HCT116 (cell line): Measurements from ENCODE around the gene TES. TPM values are rescaled to one million over a fixed set of nuclear protein-coding genes. Genes with fewer than 3 reads are reported as not detected.

Experiments
- ATAC-seq: fragments of 200-7000 bp; cut with Tn5 transposase; 2 replicates; pipeline ENCODE4 v1.9.1; 2020; ENCODE audit warnings: mild to moderate bottlenecking, moderate library complexity
- Bru-seq: library from RNA; stranded (reverse); fragments of 400-500 nt; gene quantifications from one replicate; lab custom pipeline; 2021; lab: Mats Ljungman, UMichigan
- BruChase-seq, 2 experiments: library from RNA; stranded (reverse); fragments of 400-500 nt; gene quantifications; one replicate each; lab custom pipeline; 2021; lab: Mats Ljungman, UMichigan
- BruUV-seq: library from RNA; stranded (reverse); fragments of 400-500 nt; replicated peaks from 2 replicates; lab custom pipeline; 2021; lab: Mats Ljungman, UMichigan
- CTCF ChIA-PET: fragments of 300-600 bp; sonication (Branson Sonifier 250); formaldehyde crosslinking; loops from one replicate; lab custom pipeline; 2021; ENCODE audit warnings: antibody characterized with exemption; lab: Charles Lee
- POLR2A ChIA-PET: fragments of 300-600, 350-600 bp; sonication (Branson Sonifier 250); formaldehyde crosslinking; loops from one replicate; lab custom pipeline; 2021; ENCODE audit warnings: antibody characterized with exemption; lab: Charles Lee
- RAD21 ChIA-PET, 2 experiments: fragments of 300-600 bp; sonication (Branson Sonifier 250); formaldehyde crosslinking; loops; one replicate each; lab custom pipeline; 2023; ENCODE audit warnings: low total read pairs in 2 of 2; ENCODE audit not compliant: uncharacterized antibody in 2 of 2, unreplicated experiment in 2 of 2, low non-redundant PET in 1 of 2; lab: Charles Lee
- DNase-seq: peaks from one replicate; pipeline ENCODE4 v3.0.0-alpha.2; 2010; ENCODE audit warnings: low read depth, low spot score
- H2AFZ ChIP-seq: fragments of 200-600 bp; shearing (Covaris generic), sonication (generic); 2 replicates; pipeline ENCODE4 v1.6.1; 2017; ENCODE audit warnings: low read depth, mixed run types, mixed read lengths, antibody characterized with exemption, low read length; ENCODE audit not compliant: poor library complexity, severe bottlenecking
- H3K27ac ChIP-seq: 2 replicates; pipeline ENCODE4 v1.5.1; 2012; ENCODE audit warnings: low read depth, low read length
- H3K27me3 ChIP-seq: fragments of 200-600 bp; sonication (generic); 2 replicates; pipeline ENCODE4 v1.6.1; 2016; ENCODE audit warnings: mixed run types, low read length, mixed read lengths; ENCODE audit not compliant: insufficient read depth
- H3K36me3 ChIP-seq, 2 experiments: fragments of 200-500 bp in 1 of 2; fragments of 200-600 bp in 1 of 2; sonication (Bioruptor generic) in 1 of 2; sonication (generic) in 1 of 2; 2 replicates each; pipeline versions ENCODE4 v1.5.1 to v1.6.1; 2014 to 2016; ENCODE audit warnings: low read length in 2 of 2, inconsistent platforms in 1 of 2, mixed read lengths in 1 of 2, mixed run types in 1 of 2; ENCODE audit not compliant: insufficient read depth in 2 of 2, control insufficient read depth in 1 of 2
- H3K4me1 ChIP-seq, 2 experiments: fragments of 200-600 bp in 1 of 2; sonication (generic) in 1 of 2; 2 replicates each; pipeline versions ENCODE4 v1.5.1 to v1.6.1; 2012 to 2017; ENCODE audit warnings: low read length in 2 of 2, inconsistent platforms in 1 of 2, mild to moderate bottlenecking in 1 of 2, mixed read lengths in 1 of 2, mixed run types in 1 of 2, moderate library complexity in 1 of 2; ENCODE audit not compliant: insufficient read depth in 2 of 2, control insufficient read depth in 1 of 2
- H3K4me2 ChIP-seq: fragments of 200-600 bp; sonication (generic); 2 replicates; pipeline ENCODE4 v1.6.1; 2017; ENCODE audit warnings: mixed run types, low read length, mixed read lengths
- H3K4me3 ChIP-seq, 2 experiments: fragments of 200-600 bp in 1 of 2; sonication (generic) in 1 of 2; replicated peaks in 1 of 2; 2 replicates each; pipeline ENCODE4 v1.5.1; 2011 to 2016; ENCODE audit warnings: low read length in 2 of 2, control low read depth in 1 of 2, low read depth in 1 of 2, mild to moderate bottlenecking in 1 of 2, mixed read lengths in 1 of 2, mixed run types in 1 of 2
- H3K79me2 ChIP-seq: fragments of 200-600 bp; sonication (generic); 2 replicates; pipeline ENCODE4 v1.6.1; 2017; ENCODE audit warnings: mild to moderate bottlenecking, mixed run types, low read length, moderate library complexity, mixed read lengths; ENCODE audit not compliant: insufficient read depth
- H3K9ac ChIP-seq: fragments of 200-600 bp; sonication (generic); 2 replicates; pipeline ENCODE4 v1.6.1; 2016; ENCODE audit warnings: low read length, mixed read lengths
- H3K9me2 ChIP-seq: fragments of 200-600 bp; sonication (generic), shearing (Covaris generic); 2 replicates; pipeline ENCODE4 v1.6.1; 2017; ENCODE audit warnings: mixed run types, mild to moderate bottlenecking, moderate library complexity; ENCODE audit not compliant: insufficient read depth
- H3K9me3 ChIP-seq, 2 experiments: fragments of 200-500 bp in 1 of 2; fragments of 200-600 bp in 1 of 2; sonication (Bioruptor generic) in 1 of 2; sonication (generic) in 1 of 2; 2 replicates each; pipeline ENCODE4 v1.6.1; 2014 to 2017; ENCODE audit warnings: low read length in 2 of 2, mixed read lengths in 2 of 2, inconsistent platforms in 1 of 2, low read depth in 1 of 2, mild to moderate bottlenecking in 1 of 2, mixed run types in 1 of 2, moderate library complexity in 1 of 2; ENCODE audit not compliant: control insufficient read depth in 1 of 2, insufficient read depth in 1 of 2
- H4K20me1 ChIP-seq: fragments of 200-600 bp; sonication (generic), shearing (Covaris generic); 2 replicates; pipeline ENCODE4 v1.6.1; 2017; ENCODE audit warnings: mixed run types, mild to moderate bottlenecking, moderate library complexity; ENCODE audit not compliant: insufficient read depth
- EZH2phosphoT487 ChIP-seq: fragments of 200-600 bp; IDR thresholded peaks from 2 replicates; pipeline ENCODE4 v1.6.1; 2018; ENCODE audit warnings: antibody characterized with exemption, borderline replicate concordance
- MAX ChIP-seq: IDR thresholded peaks from 2 replicates; pipeline ENCODE4 v1.6.1; 2012
- POLR2A ChIP-seq: IDR thresholded peaks from 2 replicates; pipeline ENCODE4 v1.7.0; 2011; ENCODE audit warnings: borderline replicate concordance; ENCODE audit not compliant: insufficient read depth, insufficient read length; ENCODE audit errors: extremely low read depth
- POLR2AphosphoS5 ChIP-seq: IDR thresholded peaks from 2 replicates; pipeline ENCODE4 v1.6.1; 2011; ENCODE audit warnings: mild to moderate bottlenecking, low read depth, low read length, moderate library complexity
- REST ChIP-seq: IDR thresholded peaks from 2 replicates; pipeline ENCODE4 v1.6.1; 2012; ENCODE audit warnings: low read depth
- SIN3A ChIP-seq: IDR thresholded peaks from 2 replicates; pipeline ENCODE4 v1.6.1; 2012; ENCODE audit warnings: low read depth
- SP1 ChIP-seq: IDR thresholded peaks from 2 replicates; pipeline ENCODE4 v1.6.1; 2012; ENCODE audit warnings: low read depth
- TCF7L2 ChIP-seq: IDR thresholded peaks from 2 replicates; pipeline ENCODE4 v1.7.0; 2011; ENCODE audit warnings: borderline replicate concordance, inconsistent platforms; ENCODE audit not compliant: insufficient read depth, insufficient read length; ENCODE audit errors: extremely low read depth
- intact Hi-C: fragments of 100-400 bp; cut with micrococcal nuclease; formaldehyde crosslinking; loops from 2 replicates; pipeline ENCODE4 v1.10.0; 2022
- long read RNA-seq: library from polyadenylated mRNA; unstranded; transcript quantifications from one replicate; pipeline ENCODE4 v2.0.0, GENCODE V29; 2021; ENCODE audit not compliant: unreplicated experiment
- polyA plus RNA-seq: library from polyadenylated mRNA; unstranded; fragments of >200 nt; gene quantifications from 2 replicates; pipeline ENCODE4 v1.2.1, GENCODE V29; 2012; ENCODE audit warnings: missing spikeins
- total RNA-seq: library from RNA; stranded (reverse); gene quantifications from one replicate; pipeline ENCODE4 v1.2.1, GENCODE V29; 2021; ENCODE audit not compliant: unreplicated experiment

The TES gene
- total RNA-seq (129 TPM), Bru-seq, nascent RNA (percentile 98 among the genes with signal in this experiment), BruChase-seq, experiment 1, labeled RNA remaining after a 6-hour chase (percentile 96 among the genes with signal in this experiment), BruChase-seq, experiment 2, labeled RNA remaining after a 2-hour chase (percentile 95 among the genes with signal in this experiment)
- polyA plus RNA-seq: 122 and 129 TPM in 2 replicates
- long read RNA-seq, transcript TES-201 (7 exons, 2,782 nt): major isoform, 260 of 345 reads
- long read RNA-seq, transcript TES-205 (3 exons, 873 nt): minor isoform, 7 of 345 reads
- long read RNA-seq, partial matches to known transcripts: 36 of 345 reads
- long read RNA-seq, other reads (novel, unspliced or antisense): 41 of 345 reads

GRCh38 chr7:116210345-116211005 lies at the start of gene TES:
Gene TES (plus strand): TSS chr7:116210539. CDS start chr7:116210708, 169 bp downstream.
- RAD21 ChIA-PET: no interaction called here
- intact Hi-C loops: no loop called here
- peak within 1 kb of the TSS; percentile 76 to 91 for H3K4me3 ChIP-seq
- TF ChIP-seq TCF7L2 (peak; percentile 95), POLR2AphosphoS5 (peak; percentile 91), MAX (peak; percentile 42), REST (no peak), SP1 (peak; percentile 40; the same call in 1 of the 2 replicates), EZH2phosphoT487 (no peak), POLR2A (no peak), SIN3A (peak; percentile 8; the same call in 1 of the 2 replicates)
- peaks cover 48% of the 10 kb centered on the region for H3K79me2 ChIP-seq
- no peaks in the 10 kb centered on the region for H4K20me1 ChIP-seq
- peaks cover 40 to 49% of the 10 kb centered on the region in 2 experiments for H3K4me1 ChIP-seq
- no TSS peak for BruUV-seq
- peak within 1 kb of the TSS; percentile 86 for H2AFZ ChIP-seq
- POLR2A ChIA-PET: interaction anchor here (0.8 to 3.3 kb wide), 8 partner anchors 9 to 315 kb away, joined by 3 to 15 read pairs (median 4); no protein-coding TSS in a partner anchor
- peak within 1 kb of the TSS; percentile 86 for H3K27ac ChIP-seq
- ATAC-seq (peak; percentile 91), DNase-seq (peak; percentile 70)
- H3K9me3 ChIP-seq: no peaks in the 10 kb centered on the region
- no peaks in the 10 kb centered on the region for H3K27me3 ChIP-seq
- H3K9me2 ChIP-seq: no peaks in the 10 kb centered on the region
- peak within 1 kb of the TSS; percentile 82 for H3K4me2 ChIP-seq
- no peaks in the 10 kb centered on the region for H3K36me3 ChIP-seq
- CTCF ChIA-PET: interaction anchor here (0.8 to 2.4 kb wide), 4 partner anchors 9 to 380 kb away, joined by 3 to 12 read pairs (median 3); no protein-coding TSS in a partner anchor
- peak within 1 kb of the TSS; percentile 90 for H3K9ac ChIP-seq
